HL-60 (cell line): ENCODE data around the gene FGA.

Experiments used
- CTCF ChIP-seq: IDR thresholded peaks from one replicate; pipeline ENCODE4 v1.5.1; 2011; ENCODE audit warnings: low read length, control low read depth, inconsistent platforms; ENCODE audit not compliant: insufficient read depth
- GABPA ChIP-seq: IDR thresholded peaks from 2 replicates; pipeline ENCODE4 v1.6.1; 2012; ENCODE audit warnings: low read depth
- POLR2AphosphoS5 ChIP-seq: IDR thresholded peaks from 2 replicates; pipeline ENCODE4 v1.6.1; 2012; ENCODE audit warnings: low read depth
- REST ChIP-seq: IDR thresholded peaks from 2 replicates; pipeline ENCODE4 v1.6.1; 2012; ENCODE audit warnings: low read depth; ENCODE audit not compliant: insufficient replicate concordance

GRCh38 chr4:154620111-154620510 lies 29.6 kb upstream of the FGA start:
- TF ChIP-seq CTCF (no peak), POLR2AphosphoS5 (no peak), REST (no peak), GABPA (no peak)
